ENCODE results near the gene OR2A2. TPM values are rescaled to one million over a fixed set of nuclear protein-coding genes. Genes with fewer than 3 reads are reported as not detected.
"Not testable (repeated sequence)": the region's sequence is repeated elsewhere in the genome, so short reads cannot be mapped to it uniquely, and the experiment has no call there.

Gene OR2A2
- total RNA-seq, 2 donors from 2014 or later = not detected

- no peaks in the 10 kb centered on the region for H3K9me3 ChIP-seq
- intact Hi-C loops (cut with DNase I) = no loop called here
- H3K27ac ChIP-seq = no peak overlapping the region
- H3K4me1 ChIP-seq (replicated peaks) = no peaks in the 10 kb centered on the region
- WGBS = 73% methylated on average over 8 of the region's 8 CpGs
- no peak overlapping the region for H3K4me3 ChIP-seq
- TF ChIP-seq POLR2AphosphoS5 (IDR thresholded peaks at IDR 0.05) (no peak), POLR2A (IDR thresholded peaks at IDR 0.05) (no peak)
- TF ChIP-seq, protein P1, sequence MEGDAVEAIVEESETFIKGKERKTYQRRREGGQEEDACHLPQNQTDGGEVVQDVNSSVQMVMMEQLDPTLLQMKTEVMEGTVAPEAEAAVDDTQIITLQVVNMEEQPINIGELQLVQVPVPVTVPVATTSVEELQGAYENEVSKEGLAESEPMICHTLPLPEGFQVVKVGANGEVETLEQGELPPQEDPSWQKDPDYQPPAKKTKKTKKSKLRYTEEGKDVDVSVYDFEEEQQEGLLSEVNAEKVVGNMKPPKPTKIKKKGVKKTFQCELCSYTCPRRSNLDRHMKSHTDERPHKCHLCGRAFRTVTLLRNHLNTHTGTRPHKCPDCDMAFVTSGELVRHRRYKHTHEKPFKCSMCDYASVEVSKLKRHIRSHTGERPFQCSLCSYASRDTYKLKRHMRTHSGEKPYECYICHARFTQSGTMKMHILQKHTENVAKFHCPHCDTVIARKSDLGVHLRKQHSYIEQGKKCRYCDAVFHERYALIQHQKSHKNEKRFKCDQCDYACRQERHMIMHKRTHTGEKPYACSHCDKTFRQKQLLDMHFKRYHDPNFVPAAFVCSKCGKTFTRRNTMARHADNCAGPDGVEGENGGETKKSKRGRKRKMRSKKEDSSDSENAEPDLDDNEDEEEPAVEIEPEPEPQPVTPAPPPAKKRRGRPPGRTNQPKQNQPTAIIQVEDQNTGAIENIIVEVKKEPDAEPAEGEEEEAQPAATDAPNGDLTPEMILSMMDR (IDR thresholded peaks at IDR 0.05) = no peak
- H3K27me3 ChIP-seq (replicated peaks; ENCODE audit: insufficient read depth) = no peaks in the 10 kb centered on the region
- no peak for DNase-seq (ENCODE audit: low spot score)
- H3K36me3 ChIP-seq = no peaks in the 10 kb centered on the region
Observed at GRCh38 chr7:144118341-144118740, 9.0 kb downstream of the OR2A2 start.

DNA sequence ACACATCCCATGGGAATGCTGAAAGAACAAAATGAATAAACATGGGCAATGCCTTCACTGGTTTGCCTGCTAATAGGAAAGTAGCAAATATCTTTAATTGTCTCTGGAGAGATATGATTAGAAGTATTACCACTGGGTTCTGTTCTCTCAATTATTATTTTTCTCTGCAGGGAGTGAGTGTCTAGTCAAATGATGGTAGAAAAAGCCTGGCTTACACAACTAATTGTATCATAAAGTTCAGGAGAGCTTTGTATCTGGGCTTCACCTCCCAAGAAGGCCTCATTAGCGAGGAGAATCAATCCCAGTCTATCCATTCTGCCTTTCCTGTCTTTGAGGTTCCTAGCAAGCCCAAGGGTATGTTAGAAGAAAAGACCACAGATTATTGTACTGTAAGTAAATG lies 13.5 kb downstream of the OR2A2 start, which contains the start of gene OR2A14:
Gene OR2A14 (plus strand): TSS at position 301 of the 400 bp plus-strand sequence. CDS start 5,937 bp downstream, outside the sequence.
- Histone ChIP-seq H3K9me3 (no peaks in the 10 kb centered on the region), H3K27me3 (replicated peaks; ENCODE audit: insufficient read depth) (no peaks in the 10 kb centered on the region), H3K4me1 (replicated peaks) (no peaks in the 10 kb centered on the region), H3K36me3 (no peaks in the 10 kb centered on the region), H3K27ac (no peak within 1 kb of the TSS), H3K4me3 (no peak within 1 kb of the TSS)
- intact Hi-C loops (cut with DNase I) = no loop called here
- no peak for DNase-seq (ENCODE audit: low spot score)
- whole genome bisulfite sequencing = 100% methylated on average over 1 of the region's 1 CpG
- TF ChIP-seq POLR2AphosphoS5 (IDR thresholded peaks at IDR 0.05) (no peak), POLR2A (IDR thresholded peaks at IDR 0.05) (no peak)
- TF ChIP-seq, protein P1 (IDR thresholded peaks at IDR 0.05) = no peak

GRCh38 chr7:144127714-144128334 lies 18.4 kb downstream of the OR2A2 start:
- 38% methylated on average over 6 of the region's 6 CpGs for WGBS
- no peak overlapping the region for H3K27ac ChIP-seq
- TF ChIP-seq, protein P1 (IDR thresholded peaks at IDR 0.05) = peak; percentile 58 to 69 (median 66)
- TF ChIP-seq POLR2A (IDR thresholded peaks at IDR 0.05) (no peak), POLR2AphosphoS5 (IDR thresholded peaks at IDR 0.05) (peak; percentile 32)
- H3K9me3 ChIP-seq = no peaks in the 10 kb centered on the region
- H3K4me1 ChIP-seq (replicated peaks) = no peaks in the 10 kb centered on the region
- DNase-seq (ENCODE audit: low spot score) = peak; percentile 76
- H3K4me3 ChIP-seq = no peak overlapping the region
- no peaks in the 10 kb centered on the region for H3K27me3 ChIP-seq (replicated peaks; ENCODE audit: insufficient read depth)
- no peaks in the 10 kb centered on the region for H3K36me3 ChIP-seq
- intact Hi-C loops (cut with DNase I) = no loop called here

DNA sequence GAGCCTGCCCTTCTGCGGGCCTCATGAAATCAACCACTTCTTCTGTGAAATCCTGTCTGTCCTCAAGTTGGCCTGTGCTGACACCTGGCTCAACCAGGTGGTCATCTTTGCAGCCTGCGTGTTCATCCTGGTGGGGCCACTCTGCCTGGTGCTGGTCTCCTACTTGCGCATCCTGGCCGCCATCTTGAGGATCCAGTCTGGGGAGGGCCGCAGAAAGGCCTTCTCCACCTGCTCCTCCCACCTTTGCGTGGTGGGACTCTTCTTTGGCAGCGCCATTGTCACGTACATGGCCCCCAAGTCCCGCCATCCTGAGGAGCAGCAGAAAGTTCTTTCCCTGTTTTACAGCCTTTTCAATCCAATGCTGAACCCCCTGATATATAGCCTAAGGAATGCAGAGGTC lies 20.2 kb downstream of the OR2A2 start:
- H3K4me1 ChIP-seq (replicated peaks); H3K4me3 ChIP-seq; DNase-seq (ENCODE audit: low spot score); H3K27me3 ChIP-seq (replicated peaks; ENCODE audit: insufficient read depth); intact Hi-C loops (cut with DNase I); H3K36me3 ChIP-seq; H3K9me3 ChIP-seq; H3K27ac ChIP-seq: not testable (repeated sequence)
- 97% methylated on average over 9 of the region's 9 CpGs for WGBS

- intact Hi-C loops (cut with DNase I) = no loop called here
- no peak overlapping the region for H3K4me3 ChIP-seq
- H3K27ac ChIP-seq = no peak overlapping the region
- no peaks in the 10 kb centered on the region for H3K36me3 ChIP-seq
- no peaks in the 10 kb centered on the region for H3K4me1 ChIP-seq (replicated peaks)
- no peak for DNase-seq (ENCODE audit: low spot score)
- no peaks in the 10 kb centered on the region for H3K27me3 ChIP-seq (replicated peaks; ENCODE audit: insufficient read depth)
- no peaks in the 10 kb centered on the region for H3K9me3 ChIP-seq
- WGBS = 55% methylated on average over 2 of the region's 2 CpGs
- no peak for TF ChIP-seq POLR2AphosphoS5 (IDR thresholded peaks at IDR 0.05)
- TF ChIP-seq POLR2A (IDR thresholded peaks at IDR 0.05) = no peak
- TF ChIP-seq, protein P1 (IDR thresholded peaks at IDR 0.05) = no peak
Observed at GRCh38 chr7:144130730-144131129, 21.3 kb downstream of the OR2A2 start.
